ENCODE measurements around the gene PLA2G6. TPM values are rescaled to one million over a fixed set of nuclear protein-coding genes. Genes with fewer than 3 reads are reported as not detected.
A peak's percentile ranks its signal among the peaks of the same experiment; 100 is the strongest.

The PLA2G6 gene
- total and polyA plus RNA-seq, 2 of the 13 experiments (the other 11 are each of a cell fraction or from before 2014, with no cell fraction given), result 4.8 to 11.5 TPM

- TF ChIP-seq ATF4 (CRISPR knock-in tag; IDR thresholded peaks at IDR 0.05) (no peak), ZMYM2 (CRISPR knock-in tag; IDR thresholded peaks at IDR 0.05) (no peak), ZNF441 (CRISPR knock-in tag; IDR thresholded peaks at IDR 0.05; ENCODE audit: borderline replicate concordance) (no peak), ZNF790 (CRISPR knock-in tag; IDR thresholded peaks at IDR 0.05; ENCODE audit: borderline replicate concordance) (no peak), GPN1 (CRISPR knock-in tag; IDR thresholded peaks at IDR 0.05; ENCODE audit: borderline replicate concordance) (no peak), ESRRA (CRISPR knock-in tag; IDR thresholded peaks at IDR 0.05; ENCODE audit: low read depth) (no peak), HNRNPH1 (optimal IDR thresholded peaks at IDR 0.05; ENCODE audit: low read depth, low read length) (no peak), ETS1 (CRISPR knock-in tag; IDR thresholded peaks at IDR 0.05) (no peak), ZNF431 (CRISPR knock-in tag; IDR thresholded peaks at IDR 0.05; ENCODE audit: borderline replicate concordance, low read depth) (no peak), HOXA5 (CRISPR knock-in tag; IDR thresholded peaks at IDR 0.05) (no peak)
These were observed 10.8 kb upstream of the PLA2G6 start (continued) for GRCh38 chr22:38192475-38192863.

- peak; percentile 38 for ATAC-seq
- 40% methylated on average over 10 of the region's 10 CpGs for WGBS (ENCODE audit: low lambda C conversion rate)
- ChIA-PET CTCF (ENCODE audit: low intra/inter-chr PET ratio, low total read pairs) (no interaction called here), POLR2A (interaction anchor here (1.3 to 2.1 kb wide), 4 partner anchors 10 to 27 kb away, joined by 3 to 8 read pairs (median 5); partner anchors contain the start of genes MAFF and PLA2G6)
- FAIRE-seq, result peak; percentile 32
- no peak overlapping the region for H3K9ac ChIP-seq (ENCODE audit: insufficient read depth, low read depth, low read length)
- BruUV-seq (replicated peaks), result no TSS peak
- H2AFZ ChIP-seq (ENCODE audit: low read length), result no peak overlapping the region
- H3K4me2 ChIP-seq (ENCODE audit: low read depth, low read length), result peak overlapping the region; percentile 45
- intact Hi-C loops (cut with micrococcal nuclease; ENCODE audit: unreplicated experiment), result no loop called here
- no peaks in the 10 kb centered on the region for H3K27me3 ChIP-seq (ENCODE audit: control insufficient read depth in 1 of 2, insufficient read depth in 2 of 2, low read length in 2 of 2)
- no peaks in the 10 kb centered on the region for H3K36me3 ChIP-seq (replicated peaks in 1 of 2; ENCODE audit: control insufficient read depth in 1 of 2, insufficient read depth in 2 of 2, low read length in 2 of 2)
- H3K9me3 ChIP-seq (ENCODE audit: low read length), result no peaks in the 10 kb centered on the region
- no peak for DNase-seq (ENCODE audit: low spot score)
- H3K27ac ChIP-seq (ENCODE audit: extremely low read length, insufficient read depth, low read length), result peak overlapping the region; percentile 6
- no peaks in the 10 kb centered on the region for H4K20me1 ChIP-seq (ENCODE audit: insufficient read depth, low read length)
- peak overlapping the region in 1 of 3 experiments; percentile 5; a peak in 3 of 6 replicates for H3K4me3 ChIP-seq (replicated peaks in 1 of 3; ENCODE audit: insufficient read depth in 1 of 3, low read depth in 2 of 3, low read length in 3 of 3)
- H3K79me2 ChIP-seq (ENCODE audit: insufficient read depth, low read length), result no peaks in the 10 kb centered on the region
- peaks cover 73% of the 10 kb centered on the region for H3K4me1 ChIP-seq (ENCODE audit: insufficient read depth, low read length)
- in situ Hi-C loops (cut with HindIII; ENCODE audit: extremely low pct_ligation_motif_present, low pct_unique_long_range_greater_than_20kb), result no loop called here
- TF ChIP-seq DZIP1 (CRISPR knock-in tag; IDR thresholded peaks at IDR 0.05) (0 out of 2 replicates have a peak, but pooled peaks have one; percentile 57), BCL3 (CRISPR knock-in tag; IDR thresholded peaks at IDR 0.05) (peak; percentile 57; the same call in 1 of the 2 replicates)
These were observed 10.3 kb upstream of the PLA2G6 start for GRCh38 chr22:38191731-38192474.
